Endothelial cell of umbilical vein (primary cell): ENCODE measurements around the gene PFN3. TPM values are rescaled to one million over a fixed set of nuclear protein-coding genes. Genes with fewer than 3 reads are reported as not detected.

Experiments
- BruUV-seq: library from RNA; stranded (reverse); fragments of 400-500 nt; replicated peaks from 2 replicates; lab custom pipeline; 2021; lab: Mats Ljungman, UMichigan
- CTCF ChIA-PET: fragments of 300-600, 350-600 bp; sonication (Branson Sonifier 250); formaldehyde crosslinking; loops from one replicate; lab custom pipeline; 2021; ENCODE audit warnings: antibody characterized with exemption, inconsistent platforms; lab: Charles Lee
- POLR2A ChIA-PET: fragments of 300-600, 350-600 bp; sonication (Branson Sonifier 250); formaldehyde crosslinking; loops from one replicate; lab custom pipeline; 2021; ENCODE audit warnings: antibody characterized with exemption, inconsistent platforms; lab: Charles Lee
- DNase-seq: peaks from one replicate; pipeline ENCODE4 v3.0.0-alpha.2; 2011; ENCODE audit warnings: low read depth, low spot score
- FAIRE-seq: peaks from 2 replicates; lab custom pipeline; 2011; peaks lifted over from hg19 to GRCh38; lab: Jason Lieb, UNC
- H2AFZ ChIP-seq: 2 replicates; pipeline ENCODE4 v1.6.0; 2012; ENCODE audit warnings: low read depth, low read length, control low read depth, inconsistent platforms
- H3K27ac ChIP-seq: 2 replicates; pipeline ENCODE4 v1.5.1; 2011; ENCODE audit warnings: low read depth, mild to moderate bottlenecking, control low read depth, low read length, moderate library complexity; ENCODE audit not compliant: insufficient read depth
- H3K27me3 ChIP-seq, 2 experiments: 2 replicates each; pipeline versions ENCODE4 v1.6.0 to v1.6.1; 2011; ENCODE audit warnings: low read length in 2 of 2, mixed read lengths in 1 of 2; ENCODE audit not compliant: control insufficient read depth in 2 of 2, insufficient read depth in 2 of 2
- H3K36me3 ChIP-seq, 2 experiments: 2 replicates in 1 of 2; 3 replicates in 1 of 2; pipeline ENCODE4 v1.5.1; 2011; ENCODE audit warnings: low read length in 2 of 2, mild to moderate bottlenecking in 1 of 2, moderate library complexity in 1 of 2; ENCODE audit not compliant: control insufficient read depth in 2 of 2, insufficient read depth in 2 of 2; ENCODE audit errors: extremely low read depth in 1 of 2
- H3K4me1 ChIP-seq: 3 replicates; pipeline ENCODE4 v1.5.1; 2011; ENCODE audit warnings: mild to moderate bottlenecking, low read length; ENCODE audit not compliant: control insufficient read depth, insufficient read depth; ENCODE audit errors: extremely low read depth
- H3K4me2 ChIP-seq: 2 replicates; pipeline ENCODE4 v1.6.1; 2011; ENCODE audit warnings: low read length, control low read depth, mixed read lengths; ENCODE audit not compliant: insufficient read depth
- H3K4me3 ChIP-seq, 3 experiments: fragments of 200-600 bp in 1 of 3; sonication (generic), shearing (Covaris generic) in 1 of 3; replicated peaks in 1 of 3; 2 replicates each; pipeline ENCODE4 v1.5.1; 2011 to 2016; ENCODE audit warnings: control low read depth in 3 of 3, low read length in 3 of 3, mild to moderate bottlenecking in 2 of 3, inconsistent platforms in 1 of 3, low read depth in 1 of 3, moderate library complexity in 1 of 3; ENCODE audit not compliant: insufficient read depth in 1 of 3
- H3K79me2 ChIP-seq: 2 replicates; pipeline ENCODE4 v1.6.0; 2012; ENCODE audit warnings: low read length, inconsistent platforms; ENCODE audit not compliant: control insufficient read depth, insufficient read depth
- H3K9ac ChIP-seq: replicated peaks from 2 replicates; pipeline ENCODE3; 2011; ENCODE audit warnings: low read length, control low read depth; ENCODE audit not compliant: insufficient read depth; ENCODE audit errors: extremely low read depth
- H3K9me1 ChIP-seq: replicated peaks from 3 replicates; pipeline ENCODE4 v1.6.0; 2011; ENCODE audit warnings: mild to moderate bottlenecking, low read length; ENCODE audit not compliant: control insufficient read depth, insufficient read depth; ENCODE audit errors: extremely low read depth
- H3K9me3 ChIP-seq: replicated peaks from 2 replicates; pipeline ENCODE4 v1.5.1; 2012; ENCODE audit warnings: low read length, inconsistent platforms; ENCODE audit not compliant: control insufficient read depth, insufficient read depth
- H4K20me1 ChIP-seq: replicated peaks from 2 replicates; pipeline ENCODE3; 2011; ENCODE audit warnings: mild to moderate bottlenecking, low read length; ENCODE audit not compliant: control insufficient read depth, insufficient read depth; ENCODE audit errors: extremely low read depth
- EZH2 ChIP-seq: IDR thresholded peaks from 2 replicates; pipeline ENCODE4 v1.6.1; 2012; ENCODE audit warnings: borderline replicate concordance, low read depth, mild to moderate bottlenecking, moderate library complexity, low read length, inconsistent platforms; ENCODE audit not compliant: severe bottlenecking
- FOS ChIP-seq: IDR thresholded peaks from 2 replicates; pipeline ENCODE4 v1.6.1; 2011; ENCODE audit warnings: mild to moderate bottlenecking, low read length, moderate library complexity, borderline replicate concordance; ENCODE audit not compliant: insufficient read depth
- GATA2 ChIP-seq: IDR thresholded peaks from 2 replicates; pipeline ENCODE4 v1.7.0; 2011; ENCODE audit warnings: low read depth, mild to moderate bottlenecking, moderate library complexity, mixed read lengths, low read length; ENCODE audit not compliant: insufficient read length, insufficient read depth
- JUN ChIP-seq: IDR thresholded peaks from 2 replicates; pipeline ENCODE4 v1.6.1; 2011; ENCODE audit warnings: borderline replicate concordance, low read depth; ENCODE audit not compliant: insufficient read length, insufficient read depth
- MYC ChIP-seq: IDR thresholded peaks from one replicate; pipeline ENCODE4 v1.6.1; 2011; ENCODE audit warnings: mild to moderate bottlenecking, low read depth, low read length
- POLR2A ChIP-seq: IDR thresholded peaks from 2 replicates; pipeline ENCODE4 v1.6.1; 2012; ENCODE audit warnings: low read depth, mild to moderate bottlenecking, control low read depth, low read length
- POLR2AphosphoS5 ChIP-seq: IDR thresholded peaks from 2 replicates; pipeline ENCODE4 v1.6.1; 2012; ENCODE audit warnings: low read depth, mild to moderate bottlenecking, control low read depth, low read length, moderate library complexity; ENCODE audit not compliant: insufficient read depth
- dilution Hi-C: fragments of 300-500 bp; cut with MboI; formaldehyde crosslinking; loops from one replicate; pipeline ENCODE4 v1.15.0; 2019; ENCODE audit warnings: low sequenced_read_pairs; ENCODE audit not compliant: extremely low pct_ligation_motif_present
- intact Hi-C: fragments of 100-400 bp; cut with micrococcal nuclease; formaldehyde crosslinking; loops from one replicate; pipeline ENCODE4 v1.10.0; 2022
- polyA plus RNA-seq, 4 experiments: library from polyadenylated mRNA; depleted of rRNA in 3 of 4; stranded (reverse) in 3 of 4; unstranded in 1 of 4; fragments of >200 nt; gene quantifications; 2 replicates each; pipeline versions ENCODE4 v1.2.1 to v1.2.3, GENCODE V29; 2011 to 2012; ENCODE audit warnings: missing spikeins in 1 of 4
- total RNA-seq: library from RNA; stranded (reverse); gene quantifications from 2 replicates; pipeline ENCODE4 v1.2.3, GENCODE V29; 2021
- TF ChIP-seq, protein P1 (sequence below), 2 donors: IDR thresholded peaks; 1 replicate in 1 of 2; 2 replicates in 1 of 2; pipeline ENCODE4 v1.5.1; 2011; ENCODE audit warnings: low read length in 2 of 2, mild to moderate bottlenecking in 2 of 2, moderate library complexity in 2 of 2, control low read depth in 1 of 2, inconsistent platforms in 1 of 2, low read depth in 1 of 2; ENCODE audit not compliant: insufficient read depth in 1 of 2; ENCODE audit errors: extremely low read depth in 1 of 2
- TF ChIP-seq, protein P2 (sequence below): IDR thresholded peaks from 2 replicates; pipeline ENCODE4 v1.6.1; 2011; ENCODE audit not compliant: insufficient read depth, insufficient read length

Gene PFN3
- total and polyA plus RNA-seq, 2 donors (not counting 3 experiments of a cell fraction or from before 2014, with no cell fraction given): not detected

DNA sequence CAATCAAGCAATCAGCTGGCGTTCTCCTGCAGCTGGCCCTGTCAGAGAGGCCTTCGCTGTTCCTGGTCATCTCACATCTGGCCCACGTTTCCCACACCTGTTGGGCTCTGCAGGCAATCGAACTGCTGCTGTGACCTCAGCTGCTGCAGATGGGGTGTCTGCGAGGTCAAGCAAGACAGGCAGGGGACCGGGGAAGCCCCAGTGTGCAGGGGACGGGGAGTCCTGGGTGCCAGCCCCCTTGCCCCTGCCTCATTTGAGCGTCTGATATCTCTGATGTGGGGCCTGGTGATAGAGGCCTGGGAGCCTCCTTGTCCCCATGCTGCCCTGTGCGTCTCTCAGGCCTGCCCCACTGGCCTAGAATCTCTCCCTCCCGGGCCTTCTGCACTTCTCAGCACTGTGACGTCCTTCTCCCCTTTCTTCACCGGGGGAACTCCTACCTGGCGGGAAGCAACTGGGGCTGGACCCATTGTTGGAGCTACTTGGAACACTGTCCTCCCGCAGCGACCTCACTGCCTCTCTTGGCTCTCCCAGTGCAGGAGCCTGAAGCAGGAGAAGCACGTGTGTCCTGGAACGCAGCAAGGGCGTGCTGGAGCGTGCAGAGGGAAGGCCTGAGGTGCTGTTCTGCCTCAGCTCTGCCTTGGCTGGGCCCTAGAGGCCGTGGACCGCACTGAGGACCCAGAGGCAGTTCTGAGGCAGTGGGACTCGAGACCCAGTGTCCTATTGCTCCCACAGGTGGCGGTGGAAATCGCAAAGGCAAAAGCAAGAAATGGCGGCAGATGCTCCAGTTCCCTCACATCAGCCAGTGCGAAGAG is 29.9 kb upstream of the PFN3 start:
- Histone ChIP-seq H3K27me3 (no peaks in the 10 kb centered on the region), H3K79me2 (peaks cover 27% of the 10 kb centered on the region), H3K9ac (no peak overlapping the region), H4K20me1 (no peaks in the 10 kb centered on the region), H2AFZ (no peak overlapping the region), H3K4me1 (peaks cover 12% of the 10 kb centered on the region), H3K4me3 (no peak overlapping the region), H3K9me3 (no peaks in the 10 kb centered on the region), H3K9me1 (no peaks in the 10 kb centered on the region), H3K27ac (no peak overlapping the region), H3K4me2 (no peak overlapping the region), H3K36me3 (peaks cover 11 to 27% of the 10 kb centered on the region in 2 experiments)
- TF ChIP-seq EZH2 (no peak), POLR2AphosphoS5 (no peak), FOS (no peak), GATA2 (no peak), MYC (no peak), POLR2A (no peak), JUN (no peak)
- TF ChIP-seq, protein P1, sequence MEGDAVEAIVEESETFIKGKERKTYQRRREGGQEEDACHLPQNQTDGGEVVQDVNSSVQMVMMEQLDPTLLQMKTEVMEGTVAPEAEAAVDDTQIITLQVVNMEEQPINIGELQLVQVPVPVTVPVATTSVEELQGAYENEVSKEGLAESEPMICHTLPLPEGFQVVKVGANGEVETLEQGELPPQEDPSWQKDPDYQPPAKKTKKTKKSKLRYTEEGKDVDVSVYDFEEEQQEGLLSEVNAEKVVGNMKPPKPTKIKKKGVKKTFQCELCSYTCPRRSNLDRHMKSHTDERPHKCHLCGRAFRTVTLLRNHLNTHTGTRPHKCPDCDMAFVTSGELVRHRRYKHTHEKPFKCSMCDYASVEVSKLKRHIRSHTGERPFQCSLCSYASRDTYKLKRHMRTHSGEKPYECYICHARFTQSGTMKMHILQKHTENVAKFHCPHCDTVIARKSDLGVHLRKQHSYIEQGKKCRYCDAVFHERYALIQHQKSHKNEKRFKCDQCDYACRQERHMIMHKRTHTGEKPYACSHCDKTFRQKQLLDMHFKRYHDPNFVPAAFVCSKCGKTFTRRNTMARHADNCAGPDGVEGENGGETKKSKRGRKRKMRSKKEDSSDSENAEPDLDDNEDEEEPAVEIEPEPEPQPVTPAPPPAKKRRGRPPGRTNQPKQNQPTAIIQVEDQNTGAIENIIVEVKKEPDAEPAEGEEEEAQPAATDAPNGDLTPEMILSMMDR (IDR thresholded peaks at IDR 0.05; ENCODE audit: extremely low read depth in 1 of 2, insufficient read depth in 1 of 2, low read depth in 1 of 2, low read length in 2 of 2): no peak
- TF ChIP-seq, protein P2, sequence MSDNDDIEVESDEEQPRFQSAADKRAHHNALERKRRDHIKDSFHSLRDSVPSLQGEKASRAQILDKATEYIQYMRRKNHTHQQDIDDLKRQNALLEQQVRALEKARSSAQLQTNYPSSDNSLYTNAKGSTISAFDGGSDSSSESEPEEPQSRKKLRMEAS: no peak
- ChIA-PET POLR2A (no interaction called here), CTCF (interaction anchor here (0.8 to 1.6 kb wide), 4 partner anchors 9 to 40 kb away, joined by 3 read pairs; partner anchors contain the start of gene F12)
- dilution Hi-C loops: no loop called here
- FAIRE-seq (no peak), DNase-seq (no peak)
- intact Hi-C loops: no loop called here
- BruUV-seq: no TSS peak
